ENCODE data around the gene TTLL6. TPM values are rescaled to one million over a fixed set of nuclear protein-coding genes. Genes with fewer than 3 reads are reported as not detected.

Gene TTLL6
- total RNA-seq, 2 donors from 2014 or later = 0.49 to 2.1 TPM

DNA sequence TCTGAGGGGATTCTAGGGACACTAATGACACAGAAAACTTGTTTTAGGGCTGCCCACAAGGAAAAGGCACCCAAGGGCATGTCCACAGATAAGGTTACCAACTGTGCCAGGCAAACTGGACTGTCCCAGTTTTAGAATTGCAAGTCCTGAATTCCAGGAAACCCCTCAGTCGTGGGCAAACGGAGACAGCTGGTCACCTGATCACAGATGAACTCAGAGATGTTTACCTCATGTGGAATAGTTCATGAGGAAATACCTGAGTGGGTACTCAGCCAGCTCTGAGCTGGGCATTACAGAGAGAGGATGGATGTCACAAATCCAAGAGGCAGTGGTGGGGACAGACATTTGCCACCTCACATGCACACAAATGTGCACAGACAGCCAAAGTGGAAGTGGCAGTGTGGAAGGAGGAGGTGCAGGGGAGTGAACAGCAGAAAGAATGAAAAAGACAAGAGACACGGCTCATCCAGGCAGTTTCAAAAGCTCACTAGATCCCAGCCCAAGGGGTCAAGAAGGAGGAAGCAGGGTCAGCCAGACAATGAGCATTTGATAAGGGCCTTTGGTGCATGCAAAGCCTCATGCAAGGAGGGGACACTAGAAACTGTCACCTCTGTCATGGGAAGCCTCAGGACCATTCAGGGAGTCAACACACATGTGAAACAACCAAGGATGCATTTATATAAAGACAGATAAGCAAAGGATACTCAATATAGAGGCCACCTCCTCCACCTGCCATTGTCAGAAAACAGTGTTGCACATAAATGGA lies 24.8 kb downstream of the TTLL6 start:
- Histone ChIP-seq H3K27me3 (ENCODE audit: control insufficient read depth, insufficient read depth, low read length, poor library complexity, severe bottlenecking) (peaks cover 99% of the 10 kb centered on the region), H3K4me3 (ENCODE audit: low read length) (no peak overlapping the region), H3K27ac (ENCODE audit: low read depth, low read length) (no peak overlapping the region), H3K36me3 (ENCODE audit: control insufficient read depth, insufficient read depth, low read length) (no peaks in the 10 kb centered on the region), H3K9me3 (ENCODE audit: control insufficient read depth, low read length) (no peaks in the 10 kb centered on the region), H3K4me1 (ENCODE audit: control insufficient read depth, insufficient read depth, low read length) (no peaks in the 10 kb centered on the region), H3K9ac (ENCODE audit: extremely low read depth, low read length, poor library complexity, severe bottlenecking) (no peak overlapping the region)
- H3K4me1 Mint-ChIP-seq = peaks cover 10% of the 10 kb centered on the region
- peak; percentile 34 for DNase-seq
- H3K4me3 Mint-ChIP-seq = no peak overlapping the region
- 76 to 92% methylated on average over 3 of the region's 3 CpGs for WGBS, 2 experiments (ENCODE audit: insufficient coverage in 1 of 2, insufficient read length in 1 of 2)
- no peaks in the 10 kb centered on the region for H3K36me3 Mint-ChIP-seq (ENCODE audit: low read depth)
- TF ChIP-seq, protein P1, sequence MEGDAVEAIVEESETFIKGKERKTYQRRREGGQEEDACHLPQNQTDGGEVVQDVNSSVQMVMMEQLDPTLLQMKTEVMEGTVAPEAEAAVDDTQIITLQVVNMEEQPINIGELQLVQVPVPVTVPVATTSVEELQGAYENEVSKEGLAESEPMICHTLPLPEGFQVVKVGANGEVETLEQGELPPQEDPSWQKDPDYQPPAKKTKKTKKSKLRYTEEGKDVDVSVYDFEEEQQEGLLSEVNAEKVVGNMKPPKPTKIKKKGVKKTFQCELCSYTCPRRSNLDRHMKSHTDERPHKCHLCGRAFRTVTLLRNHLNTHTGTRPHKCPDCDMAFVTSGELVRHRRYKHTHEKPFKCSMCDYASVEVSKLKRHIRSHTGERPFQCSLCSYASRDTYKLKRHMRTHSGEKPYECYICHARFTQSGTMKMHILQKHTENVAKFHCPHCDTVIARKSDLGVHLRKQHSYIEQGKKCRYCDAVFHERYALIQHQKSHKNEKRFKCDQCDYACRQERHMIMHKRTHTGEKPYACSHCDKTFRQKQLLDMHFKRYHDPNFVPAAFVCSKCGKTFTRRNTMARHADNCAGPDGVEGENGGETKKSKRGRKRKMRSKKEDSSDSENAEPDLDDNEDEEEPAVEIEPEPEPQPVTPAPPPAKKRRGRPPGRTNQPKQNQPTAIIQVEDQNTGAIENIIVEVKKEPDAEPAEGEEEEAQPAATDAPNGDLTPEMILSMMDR (conservative IDR thresholded peaks at IDR 0.05) = no peak
- no peaks in the 10 kb centered on the region for H3K9me3 Mint-ChIP-seq
- H3K27ac Mint-ChIP-seq = no peak overlapping the region
- peaks cover 97% of the 10 kb centered on the region for H3K27me3 Mint-ChIP-seq (ENCODE audit: insufficient read depth)

DNA sequence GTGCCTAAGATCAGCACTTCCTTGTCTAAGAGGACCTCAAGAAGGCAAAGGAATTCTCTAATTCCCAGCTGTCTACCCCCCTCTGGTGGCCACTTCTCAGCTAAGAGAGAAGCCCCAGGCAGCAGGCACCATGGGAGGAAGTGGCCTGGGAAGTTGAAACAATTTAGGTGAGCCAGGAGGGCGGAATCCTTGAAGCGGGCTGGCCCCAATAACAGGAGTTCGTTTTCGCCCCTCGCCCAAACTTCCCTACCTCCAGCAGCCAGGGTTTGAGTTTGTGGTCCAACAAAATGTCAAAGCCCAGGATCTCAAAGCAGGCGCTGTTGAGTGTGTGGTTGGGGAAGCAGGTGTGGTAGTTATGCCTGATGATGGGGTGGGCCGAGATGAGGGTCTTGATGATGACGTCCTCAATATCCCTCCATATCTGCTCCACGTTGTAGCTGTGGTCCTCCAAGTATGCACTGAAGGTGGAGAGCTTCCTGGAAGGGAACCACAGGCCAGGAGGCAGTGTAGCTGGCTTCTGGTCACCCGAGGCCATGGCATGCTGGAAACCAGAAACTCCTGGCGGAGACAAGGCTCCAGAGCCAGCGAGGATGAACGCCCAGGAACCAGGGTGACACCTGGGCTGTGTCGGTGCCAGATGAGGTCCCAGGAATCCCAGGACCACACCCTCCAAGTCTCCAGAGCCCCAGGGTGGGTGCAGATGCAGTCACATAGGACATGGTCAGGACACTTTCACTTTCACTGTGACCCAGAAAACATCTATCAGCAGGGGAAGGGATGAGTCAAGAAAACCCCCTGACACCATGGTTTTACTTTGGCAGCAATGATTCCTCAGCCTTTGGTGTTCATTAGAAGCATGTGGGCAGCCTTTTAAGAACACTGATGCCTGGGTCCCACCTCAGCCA lies 25.6 kb downstream of the TTLL6 start:
- peaks cover 99% of the 10 kb centered on the region for H3K27me3 ChIP-seq (ENCODE audit: control insufficient read depth, insufficient read depth, low read length, poor library complexity, severe bottlenecking)
- Mint-ChIP-seq H3K4me3 (no peak overlapping the region), H3K9me3 (no peaks in the 10 kb centered on the region), H3K4me1 (peaks cover 10% of the 10 kb centered on the region), H3K27me3 (ENCODE audit: insufficient read depth) (peaks cover 99% of the 10 kb centered on the region), H3K27ac (no peak overlapping the region), H3K36me3 (ENCODE audit: low read depth) (no peaks in the 10 kb centered on the region)
- TF ChIP-seq, protein P1 (conservative IDR thresholded peaks at IDR 0.05) = peak; percentile 92
- no peak overlapping the region for H3K9ac ChIP-seq (ENCODE audit: extremely low read depth, low read length, poor library complexity, severe bottlenecking)
- no peak overlapping the region for H3K4me3 ChIP-seq (ENCODE audit: low read length)
- peak; percentile 98 for DNase-seq
- no peaks in the 10 kb centered on the region for H3K36me3 ChIP-seq (ENCODE audit: control insufficient read depth, insufficient read depth, low read length)
- no peak overlapping the region for H3K27ac ChIP-seq (ENCODE audit: low read depth, low read length)
- no peaks in the 10 kb centered on the region for H3K4me1 ChIP-seq (ENCODE audit: control insufficient read depth, insufficient read depth, low read length)
- no peaks in the 10 kb centered on the region for H3K9me3 ChIP-seq (ENCODE audit: control insufficient read depth, low read length)
- 68 to 69% methylated on average over 14 of the region's 14 CpGs for WGBS, 2 experiments (ENCODE audit: insufficient coverage in 1 of 2, insufficient read length in 1 of 2)

DNA sequence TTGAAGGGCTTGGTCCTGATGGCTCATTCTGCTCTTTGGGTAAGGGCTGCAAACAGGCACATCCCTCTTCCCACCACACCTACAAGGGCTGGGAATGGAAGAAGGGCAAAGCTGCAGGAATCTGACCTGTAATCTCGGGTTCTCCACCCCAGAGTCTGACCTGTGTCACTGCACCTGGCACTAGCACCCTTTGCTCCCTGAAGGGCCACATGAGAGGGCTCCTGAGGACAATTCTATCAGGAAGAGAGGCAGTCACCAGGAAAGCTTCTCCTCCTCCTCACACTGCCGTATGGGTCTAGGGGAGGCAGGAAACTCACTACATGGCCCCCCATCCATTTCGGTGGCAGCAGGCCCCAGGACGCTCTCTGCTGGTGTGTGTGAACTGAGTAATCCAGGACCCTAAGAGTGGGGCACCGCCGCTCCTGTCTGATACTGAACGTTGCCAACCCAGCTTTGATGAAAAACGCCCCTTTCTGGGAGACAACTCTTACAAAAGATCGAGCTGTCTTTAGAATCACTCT lies 26.4 kb downstream of the TTLL6 start:
- Mint-ChIP-seq H3K4me1 (peaks cover 6% of the 10 kb centered on the region), H3K9me3 (no peaks in the 10 kb centered on the region), H3K4me3 (no peak overlapping the region), H3K27ac (no peak overlapping the region), H3K27me3 (ENCODE audit: insufficient read depth) (peaks cover 99% of the 10 kb centered on the region), H3K36me3 (ENCODE audit: low read depth) (no peaks in the 10 kb centered on the region)
- DNase-seq = no peak
- Histone ChIP-seq H3K36me3 (ENCODE audit: control insufficient read depth, insufficient read depth, low read length) (no peaks in the 10 kb centered on the region), H3K9me3 (ENCODE audit: control insufficient read depth, low read length) (no peaks in the 10 kb centered on the region), H3K4me1 (ENCODE audit: control insufficient read depth, insufficient read depth, low read length) (no peaks in the 10 kb centered on the region), H3K27me3 (ENCODE audit: control insufficient read depth, insufficient read depth, low read length, poor library complexity, severe bottlenecking) (peaks cover 99% of the 10 kb centered on the region), H3K4me3 (ENCODE audit: low read length) (no peak overlapping the region), H3K27ac (ENCODE audit: low read depth, low read length) (no peak overlapping the region), H3K9ac (ENCODE audit: extremely low read depth, low read length, poor library complexity, severe bottlenecking) (no peak overlapping the region)
- TF ChIP-seq, protein P1 (conservative IDR thresholded peaks at IDR 0.05) = no peak
- WGBS, 2 experiments (ENCODE audit: insufficient coverage in 1 of 2, insufficient read length in 1 of 2) = 26 to 36% methylated on average over 6 to 9 of the region's 9 CpGs

All from endodermal cell (in vitro differentiated cells).